MG63 (cell line): ENCODE results near the gene PRMT7. TPM values are rescaled to one million over a fixed set of nuclear protein-coding genes. Genes with fewer than 3 reads are reported as not detected.

Experiments
- DNase-seq: peaks from one replicate; pipeline ENCODE4 v3.0.0-alpha.2; 2020
- H3K27me3 ChIP-seq: fragments of 250-450 bp; sonication (Bioruptor Pico); 2 replicates; pipeline ENCODE4 v1.5.1; 2020; ENCODE audit warnings: mild to moderate bottlenecking, moderate library complexity
- H3K36me3 ChIP-seq: fragments of 250-450 bp; sonication (Bioruptor Pico); 2 replicates; pipeline ENCODE4 v1.5.1; 2020; ENCODE audit warnings: mild to moderate bottlenecking, moderate library complexity
- H3K4me3 ChIP-seq: fragments of 250-450 bp; sonication (Bioruptor Pico); 2 replicates; pipeline ENCODE4 v1.5.1; 2020; ENCODE audit warnings: mild to moderate bottlenecking, moderate library complexity
- H3K9me3 ChIP-seq: fragments of 250-450 bp; sonication (Bioruptor Pico); 2 replicates; pipeline ENCODE4 v1.5.1; 2020; ENCODE audit warnings: mild to moderate bottlenecking, moderate library complexity
- total RNA-seq: library from RNA; depleted of rRNA; stranded (reverse); fragments of >200 nt; shearing (Covaris generic); gene quantifications from 2 replicates; pipeline ENCODE4 v1.2.3, GENCODE V29; 2014; ENCODE audit warnings: low replicate concordance; rRNA removed

PRMT7 gene
- total RNA-seq, 1 experiment from 2014 or later: 81.1 TPM

DNA sequence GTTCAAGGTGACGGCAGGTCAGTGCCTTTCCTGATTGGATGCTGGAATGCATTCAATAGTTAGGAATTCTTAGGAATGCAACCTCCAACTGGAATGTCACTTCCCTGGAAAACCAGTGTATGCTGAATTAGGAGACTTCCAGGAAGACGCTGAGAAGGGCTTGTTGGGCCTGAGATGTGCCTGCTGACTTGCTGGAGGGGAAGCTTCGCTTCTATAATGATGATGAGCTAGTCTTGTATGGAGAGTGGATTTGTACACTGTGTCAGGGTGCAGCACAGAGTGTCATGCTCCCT, 91.9 kb downstream of the PRMT7 start:
- Histone ChIP-seq H3K27me3 (no peaks in the 10 kb centered on the region), H3K4me3 (no peak overlapping the region), H3K36me3 (no peaks in the 10 kb centered on the region), H3K9me3 (no peaks in the 10 kb centered on the region)
- no peak for DNase-seq

DNA sequence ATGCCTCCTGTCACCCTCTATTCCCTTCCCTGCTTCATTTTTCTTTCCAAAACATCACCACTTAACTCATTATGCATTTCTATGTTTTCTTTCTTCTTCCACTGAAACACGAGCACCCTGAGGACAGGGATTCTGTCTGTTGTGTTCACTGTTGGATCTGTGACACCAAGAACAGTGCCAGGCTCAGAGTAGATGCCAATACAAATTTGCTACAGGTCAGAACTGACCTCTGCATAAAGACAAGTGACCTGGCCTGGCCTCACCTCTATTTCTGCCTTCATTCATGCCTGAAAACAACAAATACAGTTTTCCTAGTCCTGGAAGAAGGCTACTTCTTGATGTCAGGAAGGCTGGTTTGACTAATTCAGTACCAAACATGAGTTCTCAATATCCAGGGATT, 92.4 kb downstream of the PRMT7 start:
- no peak for DNase-seq
- H3K4me3 ChIP-seq: no peak overlapping the region
- no peaks in the 10 kb centered on the region for H3K9me3 ChIP-seq
- no peaks in the 10 kb centered on the region for H3K27me3 ChIP-seq
- no peaks in the 10 kb centered on the region for H3K36me3 ChIP-seq

GRCh38 chr16:68403704-68404103, 92.9 kb downstream of the PRMT7 start:
- no peaks in the 10 kb centered on the region for H3K27me3 ChIP-seq
- H3K9me3 ChIP-seq: no peaks in the 10 kb centered on the region
- DNase-seq: no peak
- H3K4me3 ChIP-seq: no peak overlapping the region
- H3K36me3 ChIP-seq: no peaks in the 10 kb centered on the region

- H3K36me3 ChIP-seq: no peaks in the 10 kb centered on the region
- no peak for DNase-seq
- no peaks in the 10 kb centered on the region for H3K9me3 ChIP-seq
- no peaks in the 10 kb centered on the region for H3K27me3 ChIP-seq
- no peak overlapping the region for H3K4me3 ChIP-seq
Observed at GRCh38 chr16:68404736-68405345, 94.0 kb downstream of the PRMT7 start.

GRCh38 chr16:68406458-68407152, 95.8 kb downstream of the PRMT7 start:
- DNase-seq: no peak
- H3K9me3 ChIP-seq: no peaks in the 10 kb centered on the region
- H3K36me3 ChIP-seq: no peaks in the 10 kb centered on the region
- H3K4me3 ChIP-seq: no peak overlapping the region
- no peaks in the 10 kb centered on the region for H3K27me3 ChIP-seq

Other genes starting within 250 kb of the PRMT7 start
- 4.5 and 4.6 TPM in 2 replicates for gene NFATC3, start 225.6 kb upstream of the PRMT7 start, total RNA-seq
- 0.36 TPM in 1 of 2 replicates, not detected in the other for gene ESRP2, start 74.9 kb upstream of the PRMT7 start, total RNA-seq
- gene PLA2G15, start 65.6 kb upstream of the PRMT7 start, total RNA-seq: 10.4 and 13.7 TPM in 2 replicates
- 3.9 and 6.5 TPM in 2 replicates for gene SLC7A6, start 46.5 kb upstream of the PRMT7 start, total RNA-seq
- gene SLC7A6OS, start 73 bp upstream of the PRMT7 start, total RNA-seq: 5.5 and 5.7 TPM in 2 replicates
- gene SMPD3, start 137.5 kb downstream of the PRMT7 start, total RNA-seq: not detected in 2 replicates
- gene ZFP90, start 228.3 kb downstream of the PRMT7 start, total RNA-seq: 2.8 and 6.3 TPM in 2 replicates